Measurements from ENCODE around the gene ALDH3A1.

DNA sequence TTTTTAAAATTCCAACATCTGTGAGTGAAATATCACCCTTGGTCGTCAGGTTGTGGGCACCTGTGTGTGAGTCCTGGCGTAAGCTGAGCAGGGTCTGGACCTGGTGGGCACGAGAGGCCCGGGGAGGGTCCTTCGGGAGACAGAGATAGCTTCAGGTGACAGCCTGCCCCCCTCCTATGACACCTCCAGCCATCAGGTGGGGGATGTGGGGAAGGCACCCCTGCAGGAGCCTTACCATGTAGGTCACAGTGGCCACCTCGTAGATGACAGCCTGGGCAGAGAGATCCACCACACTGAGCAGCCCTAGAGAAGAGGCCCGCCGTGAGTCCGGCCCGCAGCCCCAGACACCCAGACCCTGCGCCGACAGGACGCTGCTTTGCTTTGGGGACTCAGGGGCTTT lies 42.9 kb downstream of the ALDH3A1 start:
- TF ChIP-seq EZH2 (IDR thresholded peaks at IDR 0.05; ENCODE audit: borderline replicate concordance, low read depth, low read length, poor library complexity, severe bottlenecking) = no peak
- TF ChIP-seq, protein P1, sequence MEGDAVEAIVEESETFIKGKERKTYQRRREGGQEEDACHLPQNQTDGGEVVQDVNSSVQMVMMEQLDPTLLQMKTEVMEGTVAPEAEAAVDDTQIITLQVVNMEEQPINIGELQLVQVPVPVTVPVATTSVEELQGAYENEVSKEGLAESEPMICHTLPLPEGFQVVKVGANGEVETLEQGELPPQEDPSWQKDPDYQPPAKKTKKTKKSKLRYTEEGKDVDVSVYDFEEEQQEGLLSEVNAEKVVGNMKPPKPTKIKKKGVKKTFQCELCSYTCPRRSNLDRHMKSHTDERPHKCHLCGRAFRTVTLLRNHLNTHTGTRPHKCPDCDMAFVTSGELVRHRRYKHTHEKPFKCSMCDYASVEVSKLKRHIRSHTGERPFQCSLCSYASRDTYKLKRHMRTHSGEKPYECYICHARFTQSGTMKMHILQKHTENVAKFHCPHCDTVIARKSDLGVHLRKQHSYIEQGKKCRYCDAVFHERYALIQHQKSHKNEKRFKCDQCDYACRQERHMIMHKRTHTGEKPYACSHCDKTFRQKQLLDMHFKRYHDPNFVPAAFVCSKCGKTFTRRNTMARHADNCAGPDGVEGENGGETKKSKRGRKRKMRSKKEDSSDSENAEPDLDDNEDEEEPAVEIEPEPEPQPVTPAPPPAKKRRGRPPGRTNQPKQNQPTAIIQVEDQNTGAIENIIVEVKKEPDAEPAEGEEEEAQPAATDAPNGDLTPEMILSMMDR (conservative IDR thresholded peaks at IDR 0.05; ENCODE audit: low read depth, low read length) = no peak

Measured in A673 (cell line).